Measurements from ENCODE around the gene ELOB.

DNA sequence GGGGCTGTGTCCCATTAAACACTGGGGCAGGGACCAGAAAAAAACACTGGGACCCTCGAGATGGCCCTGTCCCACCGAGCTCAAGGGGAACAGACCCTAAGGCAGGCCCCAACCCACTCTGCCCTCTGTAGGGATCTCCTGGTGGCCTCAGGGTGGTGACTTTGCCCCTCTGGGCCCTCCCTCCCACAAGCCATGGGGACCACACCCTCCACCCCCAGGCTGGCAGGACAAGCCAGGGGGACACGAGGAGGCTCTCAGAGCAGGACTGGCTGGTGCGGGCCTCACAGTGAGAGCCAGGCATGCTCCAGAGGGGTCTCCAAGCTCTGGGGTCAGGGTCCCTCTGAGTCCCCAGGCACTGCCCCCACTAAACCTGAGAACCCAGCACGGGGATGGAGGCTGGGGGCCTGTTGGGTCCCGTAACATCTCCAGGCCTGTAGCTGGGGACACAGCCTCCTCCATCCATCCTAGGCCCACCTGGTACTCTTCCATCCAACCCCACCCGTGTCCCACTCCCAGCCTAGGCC lies 39.1 kb downstream of the ELOB start:
- TF ChIP-seq, protein P1, sequence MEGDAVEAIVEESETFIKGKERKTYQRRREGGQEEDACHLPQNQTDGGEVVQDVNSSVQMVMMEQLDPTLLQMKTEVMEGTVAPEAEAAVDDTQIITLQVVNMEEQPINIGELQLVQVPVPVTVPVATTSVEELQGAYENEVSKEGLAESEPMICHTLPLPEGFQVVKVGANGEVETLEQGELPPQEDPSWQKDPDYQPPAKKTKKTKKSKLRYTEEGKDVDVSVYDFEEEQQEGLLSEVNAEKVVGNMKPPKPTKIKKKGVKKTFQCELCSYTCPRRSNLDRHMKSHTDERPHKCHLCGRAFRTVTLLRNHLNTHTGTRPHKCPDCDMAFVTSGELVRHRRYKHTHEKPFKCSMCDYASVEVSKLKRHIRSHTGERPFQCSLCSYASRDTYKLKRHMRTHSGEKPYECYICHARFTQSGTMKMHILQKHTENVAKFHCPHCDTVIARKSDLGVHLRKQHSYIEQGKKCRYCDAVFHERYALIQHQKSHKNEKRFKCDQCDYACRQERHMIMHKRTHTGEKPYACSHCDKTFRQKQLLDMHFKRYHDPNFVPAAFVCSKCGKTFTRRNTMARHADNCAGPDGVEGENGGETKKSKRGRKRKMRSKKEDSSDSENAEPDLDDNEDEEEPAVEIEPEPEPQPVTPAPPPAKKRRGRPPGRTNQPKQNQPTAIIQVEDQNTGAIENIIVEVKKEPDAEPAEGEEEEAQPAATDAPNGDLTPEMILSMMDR (IDR thresholded peaks at IDR 0.05) = no peak
- no peak for TF ChIP-seq POLR2A (IDR thresholded peaks at IDR 0.05)

Measured in testis (tissue), 2 donors.